Kidney (tissue), 22 donors: ENCODE results near the gene FN1. TPM values are rescaled to one million over a fixed set of nuclear protein-coding genes. Genes with fewer than 3 reads are reported as not detected.

Source experiments
- DNase-seq, 5 donors: peaks; one replicate each; pipeline ENCODE4 v3.0.0-alpha.2; 2013 to 2020
- FAIRE-seq: peaks from 2 replicates; lab custom pipeline; 2012; peaks lifted over from hg19 to GRCh38; lab: Jason Lieb, UNC
- H3K27ac ChIP-seq, 2 donors: one replicate each; pipeline ENCODE4 v1.7.0; 2013; ENCODE audit warnings: low read depth in 2 of 2, low read length in 2 of 2, inconsistent platforms in 1 of 2
- H3K27me3 ChIP-seq: one replicate; pipeline ENCODE4 v1.7.1; 2013; ENCODE audit warnings: low read length, inconsistent platforms; ENCODE audit not compliant: control insufficient read depth, insufficient read depth
- H3K36me3 ChIP-seq, 3 donors: one replicate each; pipeline versions ENCODE4 v1.7.0 to v1.7.1; 2013; ENCODE audit warnings: low read length in 3 of 3, control low read depth in 1 of 3, inconsistent platforms in 1 of 3; ENCODE audit not compliant: insufficient read depth in 3 of 3, control insufficient read depth in 2 of 3
- H3K4me1 ChIP-seq, 3 donors: one replicate each; pipeline versions ENCODE4 v1.7.0 to v1.7.1; 2013; ENCODE audit warnings: low read length in 3 of 3, inconsistent platforms in 1 of 3, low read depth in 1 of 3; ENCODE audit not compliant: control insufficient read depth in 2 of 3, insufficient read depth in 2 of 3
- H3K4me3 ChIP-seq, 3 donors: one replicate each; pipeline versions ENCODE4 v1.7.0 to v1.8.1; 2013; ENCODE audit warnings: low read length in 3 of 3, control low read depth in 1 of 3, inconsistent platforms in 1 of 3
- H3K9ac ChIP-seq, 3 donors: one replicate each; pipeline versions ENCODE4 v1.7.0 to v1.7.1; 2013; ENCODE audit warnings: low read length in 3 of 3, control low read depth in 1 of 3, inconsistent platforms in 1 of 3
- H3K9me3 ChIP-seq, 3 donors: one replicate each; pipeline versions ENCODE4 v1.7.0 to v1.7.1; 2013; ENCODE audit warnings: low read length in 3 of 3, control low read depth in 1 of 3, inconsistent platforms in 1 of 3; ENCODE audit not compliant: control insufficient read depth in 2 of 3, insufficient read depth in 1 of 3
- CTCF ChIP-seq: IDR thresholded peaks from 3 replicates; pipeline ENCODE4 v1.5.1; 2012; ENCODE audit warnings: mild to moderate bottlenecking, moderate library complexity, borderline replicate concordance; ENCODE audit not compliant: insufficient read depth; ENCODE audit errors: extremely low read depth
- intact Hi-C: fragments of 100-400 bp; cut with DNase I; formaldehyde crosslinking; loops from one replicate; pipeline ENCODE4 v1.11.1; 2022
- long read RNA-seq, 10 donors: library from polyadenylated mRNA in 1 of 10; unstranded in 1 of 10; transcript quantifications; one replicate each; pipeline ENCODE4 v2.0.0 and lab custom pipeline, GENCODE V29; 2021 to 2026
- polyA plus RNA-seq: library from polyadenylated mRNA; stranded (reverse); fragments of 350-450 nt; fragmentation: Illumina TruSeq; extraction: RNeasy Lipid Tissue Mini Kit (QIAGEN cat#74804); gene quantifications from one replicate; pipeline ENCODE4 v1.2.3, GENCODE V29; 2014; ENCODE audit warnings: low read depth, low replicate concordance; ENCODE audit not compliant: insufficient read depth
- total RNA-seq: library from RNA; stranded (reverse); fragmentation: NEBNext Ultra II Directional; extraction: Animal tissue kit (Norgen Biotek cat#: 25700); gene quantifications from one replicate; pipeline ENCODE4 v1.2.1, GENCODE V29; 2021
- donor health status: control.
- donor health status: control.
- donor health status: control.
- donor health status: control.
- donor health status: control.
- donor health status: DM: yes; HTN: yes; CAD: no.
- donor health status: Normal renal cell carcinoma (clear cell type).

Gene FN1
- 289 TPM for total RNA-seq
- polyA plus RNA-seq, result 92.1 TPM
- long read RNA-seq, donor 1, full-length matches to known transcripts, result 20 of 50 reads
- long read RNA-seq, donor 1, partial matches to known transcripts, result 30 of 50 reads
- long read RNA-seq, donor 1, other reads (novel, unspliced or antisense), result 0 of 50 reads
- long read RNA-seq, donor 2, full-length matches to known transcripts, result 14 of 45 reads
- long read RNA-seq, donor 2, partial matches to known transcripts, result 31 of 45 reads
- long read RNA-seq, donor 2, other reads (novel, unspliced or antisense), result 0 of 45 reads
- long read RNA-seq, donor 3, full-length matches to known transcripts, result 24 of 43 reads
- long read RNA-seq, donor 3, partial matches to known transcripts, result 19 of 43 reads
- long read RNA-seq, donor 3, other reads (novel, unspliced or antisense), result 0 of 43 reads
- long read RNA-seq, donor 4, full-length matches to known transcripts, result 2 of 22 reads
- long read RNA-seq, donor 4, partial matches to known transcripts, result 20 of 22 reads
- long read RNA-seq, donor 4, other reads (novel, unspliced or antisense), result 0 of 22 reads
- long read RNA-seq, donor 5, partial matches to known transcripts, result 0 of 3 reads
- long read RNA-seq, donor 5, other reads (novel, unspliced or antisense), result 0 of 3 reads
- long read RNA-seq, donor 6, full-length matches to known transcripts, result 3 of 3 reads
- long read RNA-seq, donor 6, partial matches to known transcripts, result 0 of 3 reads
- long read RNA-seq, donor 6, other reads (novel, unspliced or antisense), result 0 of 3 reads
- long read RNA-seq, donor 7, full-length matches to known transcripts, result 8 of 53 reads
- long read RNA-seq, donor 7, partial matches to known transcripts, result 39 of 53 reads
- long read RNA-seq, donor 7, other reads (novel, unspliced or antisense), result 6 of 53 reads
- long read RNA-seq, donor 8, transcript FN1-208 (13 exons, 2,388 nt), result major isoform, 6 of 30 reads
- long read RNA-seq, donor 8, transcript FN1-227 (2 exons, 2,433 nt), result minor isoform, 5 of 30 reads
- long read RNA-seq, donor 8, partial matches to known transcripts, result 17 of 30 reads
- long read RNA-seq, donor 8, other reads (novel, unspliced or antisense), result 0 of 30 reads
- long read RNA-seq, donor 9, full-length matches to known transcripts, result 10 of 24 reads
- long read RNA-seq, donor 9, partial matches to known transcripts, result 14 of 24 reads
- long read RNA-seq, donor 9, other reads (novel, unspliced or antisense), result 0 of 24 reads
- long read RNA-seq, donor 10, transcript FN1-208 (13 exons, 2,388 nt), result major isoform, 5 of 30 reads
- long read RNA-seq, donor 10, transcript FN1-227 (2 exons, 2,433 nt), result major isoform, 5 of 30 reads
- long read RNA-seq, donor 10, partial matches to known transcripts, result 13 of 30 reads
- long read RNA-seq, donor 10, other reads (novel, unspliced or antisense), result 0 of 30 reads

GRCh38 chr2:215435870-215436704 lies at the start of gene FN1:
TSS of gene FN1 (minus strand) at chr2:215436068. CDS start at chr2:215435802, 266 bp downstream.
- H3K4me1 ChIP-seq, result peaks cover 0 to 7% (median 4%) of the 10 kb centered on the region in 3 donors
- H3K36me3 ChIP-seq, result peaks cover 0 to 4% (median 0%) of the 10 kb centered on the region in 3 donors
- TF ChIP-seq CTCF, result no peak
- intact Hi-C loops, result no loop called here
- FAIRE-seq (no peak), DNase-seq (peak; percentile 89 to 97 (median 94))
- H3K27ac ChIP-seq, result peak within 1 kb of the TSS; percentile 67 to 90
- peak within 1 kb of the TSS; percentile 60 to 84 (median 64) for H3K4me3 ChIP-seq
- peak within 1 kb of the TSS; percentile 46 to 70 (median 54) for H3K9ac ChIP-seq
- H3K9me3 ChIP-seq, result no peaks in the 10 kb centered on the region
- no peaks in the 10 kb centered on the region for H3K27me3 ChIP-seq

GRCh38 chr2:215485032-215485431 lies 49.2 kb upstream of the FN1 start:
- FAIRE-seq (peak; percentile 25), DNase-seq (no peak)
- Histone ChIP-seq H3K27ac (no peak overlapping the region), H3K27me3 (no peaks in the 10 kb centered on the region), H3K4me1 (no peaks in the 10 kb centered on the region), H3K9ac (no peak overlapping the region), H3K9me3 (no peaks in the 10 kb centered on the region), H3K4me3 (no peak overlapping the region), H3K36me3 (no peaks in the 10 kb centered on the region)
- no peak for TF ChIP-seq CTCF
- intact Hi-C loops, result no loop called here

GRCh38 chr2:215484570-215484969 lies 48.7 kb upstream of the FN1 start:
- H3K27me3 ChIP-seq, result no peaks in the 10 kb centered on the region
- no peak for TF ChIP-seq CTCF
- FAIRE-seq, result no peak
- no peaks in the 10 kb centered on the region for H3K4me1 ChIP-seq
- intact Hi-C loops, result no loop called here
- DNase-seq, result no peak
- no peaks in the 10 kb centered on the region for H3K36me3 ChIP-seq
- H3K9ac ChIP-seq, result no peak overlapping the region
- H3K9me3 ChIP-seq, result no peaks in the 10 kb centered on the region
- H3K4me3 ChIP-seq, result no peak overlapping the region
- H3K27ac ChIP-seq, result no peak overlapping the region
